Endothelial cell of umbilical vein (primary cell): ENCODE measurements around the gene NANS. TPM values are rescaled to one million over a fixed set of nuclear protein-coding genes. Genes with fewer than 3 reads are reported as not detected.
A peak's percentile ranks its signal among the peaks of the same experiment; 100 is the strongest.

Experiments used
- BruUV-seq: library from RNA; stranded (reverse); fragments of 400-500 nt; replicated peaks from 2 replicates; lab custom pipeline; 2021; lab: Mats Ljungman, UMichigan
- CTCF ChIA-PET: fragments of 300-600, 350-600 bp; sonication (Branson Sonifier 250); formaldehyde crosslinking; loops from one replicate; lab custom pipeline; 2021; ENCODE audit warnings: antibody characterized with exemption, inconsistent platforms; lab: Charles Lee
- POLR2A ChIA-PET: fragments of 300-600, 350-600 bp; sonication (Branson Sonifier 250); formaldehyde crosslinking; loops from one replicate; lab custom pipeline; 2021; ENCODE audit warnings: antibody characterized with exemption, inconsistent platforms; lab: Charles Lee
- DNase-seq: peaks from one replicate; pipeline ENCODE4 v3.0.0-alpha.2; 2011; ENCODE audit warnings: low read depth, low spot score
- FAIRE-seq: peaks from 2 replicates; lab custom pipeline; 2011; peaks lifted over from hg19 to GRCh38; lab: Jason Lieb, UNC
- H2AFZ ChIP-seq: 2 replicates; pipeline ENCODE4 v1.6.0; 2012; ENCODE audit warnings: low read depth, low read length, control low read depth, inconsistent platforms
- H3K27ac ChIP-seq: 2 replicates; pipeline ENCODE4 v1.5.1; 2011; ENCODE audit warnings: low read depth, mild to moderate bottlenecking, control low read depth, low read length, moderate library complexity; ENCODE audit not compliant: insufficient read depth
- H3K27me3 ChIP-seq, 2 experiments: 2 replicates each; pipeline versions ENCODE4 v1.6.0 to v1.6.1; 2011; ENCODE audit warnings: low read length in 2 of 2, mixed read lengths in 1 of 2; ENCODE audit not compliant: control insufficient read depth in 2 of 2, insufficient read depth in 2 of 2
- H3K36me3 ChIP-seq, 2 experiments: 2 replicates in 1 of 2; 3 replicates in 1 of 2; pipeline ENCODE4 v1.5.1; 2011; ENCODE audit warnings: low read length in 2 of 2, mild to moderate bottlenecking in 1 of 2, moderate library complexity in 1 of 2; ENCODE audit not compliant: control insufficient read depth in 2 of 2, insufficient read depth in 2 of 2; ENCODE audit errors: extremely low read depth in 1 of 2
- H3K4me1 ChIP-seq: 3 replicates; pipeline ENCODE4 v1.5.1; 2011; ENCODE audit warnings: mild to moderate bottlenecking, low read length; ENCODE audit not compliant: control insufficient read depth, insufficient read depth; ENCODE audit errors: extremely low read depth
- H3K4me2 ChIP-seq: 2 replicates; pipeline ENCODE4 v1.6.1; 2011; ENCODE audit warnings: low read length, control low read depth, mixed read lengths; ENCODE audit not compliant: insufficient read depth
- H3K4me3 ChIP-seq, 3 experiments: fragments of 200-600 bp in 1 of 3; sonication (generic), shearing (Covaris generic) in 1 of 3; replicated peaks in 1 of 3; 2 replicates each; pipeline ENCODE4 v1.5.1; 2011 to 2016; ENCODE audit warnings: control low read depth in 3 of 3, low read length in 3 of 3, mild to moderate bottlenecking in 2 of 3, inconsistent platforms in 1 of 3, low read depth in 1 of 3, moderate library complexity in 1 of 3; ENCODE audit not compliant: insufficient read depth in 1 of 3
- H3K79me2 ChIP-seq: 2 replicates; pipeline ENCODE4 v1.6.0; 2012; ENCODE audit warnings: low read length, inconsistent platforms; ENCODE audit not compliant: control insufficient read depth, insufficient read depth
- H3K9ac ChIP-seq: replicated peaks from 2 replicates; pipeline ENCODE3; 2011; ENCODE audit warnings: low read length, control low read depth; ENCODE audit not compliant: insufficient read depth; ENCODE audit errors: extremely low read depth
- H3K9me1 ChIP-seq: replicated peaks from 3 replicates; pipeline ENCODE4 v1.6.0; 2011; ENCODE audit warnings: mild to moderate bottlenecking, low read length; ENCODE audit not compliant: control insufficient read depth, insufficient read depth; ENCODE audit errors: extremely low read depth
- H3K9me3 ChIP-seq: replicated peaks from 2 replicates; pipeline ENCODE4 v1.5.1; 2012; ENCODE audit warnings: low read length, inconsistent platforms; ENCODE audit not compliant: control insufficient read depth, insufficient read depth
- H4K20me1 ChIP-seq: replicated peaks from 2 replicates; pipeline ENCODE3; 2011; ENCODE audit warnings: mild to moderate bottlenecking, low read length; ENCODE audit not compliant: control insufficient read depth, insufficient read depth; ENCODE audit errors: extremely low read depth
- CTCF ChIP-seq, 2 donors: IDR thresholded peaks; 1 replicate in 1 of 2; 2 replicates in 1 of 2; pipeline ENCODE4 v1.5.1; 2011; ENCODE audit warnings: low read length in 2 of 2, mild to moderate bottlenecking in 2 of 2, moderate library complexity in 2 of 2, control low read depth in 1 of 2, inconsistent platforms in 1 of 2, low read depth in 1 of 2; ENCODE audit not compliant: insufficient read depth in 1 of 2; ENCODE audit errors: extremely low read depth in 1 of 2
- EZH2 ChIP-seq: IDR thresholded peaks from 2 replicates; pipeline ENCODE4 v1.6.1; 2012; ENCODE audit warnings: borderline replicate concordance, low read depth, mild to moderate bottlenecking, moderate library complexity, low read length, inconsistent platforms; ENCODE audit not compliant: severe bottlenecking
- GATA2 ChIP-seq: IDR thresholded peaks from 2 replicates; pipeline ENCODE4 v1.7.0; 2011; ENCODE audit warnings: low read depth, mild to moderate bottlenecking, moderate library complexity, mixed read lengths, low read length; ENCODE audit not compliant: insufficient read length, insufficient read depth
- JUN ChIP-seq: IDR thresholded peaks from 2 replicates; pipeline ENCODE4 v1.6.1; 2011; ENCODE audit warnings: borderline replicate concordance, low read depth; ENCODE audit not compliant: insufficient read length, insufficient read depth
- MAX ChIP-seq: IDR thresholded peaks from 2 replicates; pipeline ENCODE4 v1.6.1; 2011; ENCODE audit not compliant: insufficient read depth, insufficient read length
- MYC ChIP-seq: IDR thresholded peaks from one replicate; pipeline ENCODE4 v1.6.1; 2011; ENCODE audit warnings: mild to moderate bottlenecking, low read depth, low read length
- POLR2A ChIP-seq: IDR thresholded peaks from 2 replicates; pipeline ENCODE4 v1.6.1; 2012; ENCODE audit warnings: low read depth, mild to moderate bottlenecking, control low read depth, low read length
- dilution Hi-C: fragments of 300-500 bp; cut with MboI; formaldehyde crosslinking; loops from one replicate; pipeline ENCODE4 v1.15.0; 2019; ENCODE audit warnings: low sequenced_read_pairs; ENCODE audit not compliant: extremely low pct_ligation_motif_present
- intact Hi-C: fragments of 100-400 bp; cut with micrococcal nuclease; formaldehyde crosslinking; loops from one replicate; pipeline ENCODE4 v1.10.0; 2022
- polyA plus RNA-seq, 4 experiments: library from polyadenylated mRNA; depleted of rRNA in 3 of 4; stranded (reverse) in 3 of 4; unstranded in 1 of 4; fragments of >200 nt; gene quantifications; 2 replicates each; pipeline versions ENCODE4 v1.2.1 to v1.2.3, GENCODE V29; 2011 to 2012; ENCODE audit warnings: missing spikeins in 1 of 4
- total RNA-seq: library from RNA; stranded (reverse); gene quantifications from 2 replicates; pipeline ENCODE4 v1.2.3, GENCODE V29; 2021

The NANS gene
- total and polyA plus RNA-seq, 2 donors (not counting 3 experiments of a cell fraction or from before 2014, with no cell fraction given) = 85.1 to 108 TPM

DNA sequence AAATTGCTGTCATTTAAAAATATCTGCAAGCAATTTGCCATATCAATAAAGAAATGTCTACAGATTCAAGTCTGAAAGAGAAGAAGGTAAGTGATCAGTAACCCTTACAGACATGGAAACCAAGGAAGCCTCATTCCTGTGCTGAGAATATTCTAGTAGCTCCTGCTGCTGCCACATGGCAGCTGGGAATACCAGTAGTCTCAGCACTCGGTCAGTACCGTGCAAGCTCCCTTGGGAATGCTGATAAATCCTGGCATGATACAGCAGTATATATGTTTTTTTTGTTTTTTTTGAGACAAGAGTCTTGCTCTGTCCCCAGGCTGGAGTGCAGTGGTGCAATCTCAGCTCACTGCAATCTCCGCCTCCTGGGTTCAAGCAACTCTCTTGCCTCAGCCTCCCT, 27.9 kb downstream of the NANS start:
- TF ChIP-seq CTCF (IDR thresholded peaks at IDR 0.05; ENCODE audit: extremely low read depth in 1 of 2, insufficient read depth in 1 of 2, low read depth in 1 of 2, low read length in 2 of 2) (no peak), MYC (no peak), POLR2A (no peak), GATA2 (no peak), JUN (no peak), EZH2 (no peak), MAX (no peak)
- intact Hi-C loops (no loop called here), dilution Hi-C loops (no loop called here)
- Histone ChIP-seq H3K4me3 (no peak overlapping the region), H4K20me1 (no peaks in the 10 kb centered on the region), H3K9me3 (no peaks in the 10 kb centered on the region), H3K4me2 (no peak overlapping the region), H3K79me2 (no peaks in the 10 kb centered on the region), H3K27ac (no peak overlapping the region), H3K4me1 (peaks cover 15% of the 10 kb centered on the region), H3K9me1 (no peaks in the 10 kb centered on the region), H2AFZ (no peak overlapping the region), H3K9ac (no peak overlapping the region), H3K36me3 (peaks cover 5 to 15% of the 10 kb centered on the region in 2 experiments), H3K27me3 (no peaks in the 10 kb centered on the region)
- DNase-seq = no peak
- BruUV-seq = TSS peak; percentile 12
- ChIA-PET POLR2A (no interaction called here), CTCF (interaction anchor here (0.7 to 1.0 kb wide), 2 partner anchors 11 to 19 kb away, joined by 3 to 7 read pairs; no protein-coding TSS in a partner anchor)
- FAIRE-seq = no peak
